ENCODE measurements around the gene FOXF2.

FOXF2 gene

DNA sequence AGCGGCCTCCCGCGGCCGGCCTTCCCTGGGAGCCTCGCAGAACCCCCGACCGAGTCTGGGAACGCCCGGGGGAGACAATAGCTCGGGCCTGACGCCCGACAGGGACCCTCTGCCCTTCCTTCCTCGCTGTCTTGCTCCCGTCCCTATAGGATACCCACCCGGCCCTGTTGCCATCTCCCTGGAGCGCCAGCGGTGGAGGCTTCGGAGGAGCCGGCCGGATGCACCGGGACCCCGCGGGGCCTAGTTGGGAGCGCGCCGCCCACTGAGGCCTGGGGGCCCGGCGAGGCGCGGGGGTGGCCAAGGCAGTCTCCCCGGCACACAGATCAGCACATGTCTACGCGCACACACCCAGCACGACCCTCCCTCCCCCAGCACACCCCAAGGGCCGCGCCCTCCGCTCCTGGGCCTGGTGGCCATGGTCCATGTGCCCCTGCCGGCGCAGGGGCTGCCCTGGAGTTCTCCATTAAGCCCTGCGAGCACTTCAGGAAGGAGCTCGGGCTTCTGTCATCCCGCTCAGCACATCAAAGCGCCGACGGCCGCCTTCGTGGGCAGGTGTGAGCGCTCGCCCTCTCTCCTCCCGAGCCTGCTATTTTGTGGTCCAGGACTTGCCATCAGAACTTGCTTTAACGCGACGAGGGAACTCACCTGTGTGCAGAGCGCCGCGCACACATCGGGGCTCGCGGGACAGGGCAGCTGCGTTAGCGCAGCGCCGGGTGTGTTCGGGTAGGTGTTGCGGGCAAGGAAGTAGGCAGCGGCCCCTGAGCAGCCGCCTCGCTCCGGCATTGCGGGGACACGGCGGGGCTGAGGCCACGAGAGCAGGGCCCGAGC lies 3.7 kb downstream of the FOXF2 start:
- DNase-seq: no peak

GRCh38 chr6:1393641-1394283 lies 4.4 kb downstream of the FOXF2 start:
- no peak for DNase-seq

DNA sequence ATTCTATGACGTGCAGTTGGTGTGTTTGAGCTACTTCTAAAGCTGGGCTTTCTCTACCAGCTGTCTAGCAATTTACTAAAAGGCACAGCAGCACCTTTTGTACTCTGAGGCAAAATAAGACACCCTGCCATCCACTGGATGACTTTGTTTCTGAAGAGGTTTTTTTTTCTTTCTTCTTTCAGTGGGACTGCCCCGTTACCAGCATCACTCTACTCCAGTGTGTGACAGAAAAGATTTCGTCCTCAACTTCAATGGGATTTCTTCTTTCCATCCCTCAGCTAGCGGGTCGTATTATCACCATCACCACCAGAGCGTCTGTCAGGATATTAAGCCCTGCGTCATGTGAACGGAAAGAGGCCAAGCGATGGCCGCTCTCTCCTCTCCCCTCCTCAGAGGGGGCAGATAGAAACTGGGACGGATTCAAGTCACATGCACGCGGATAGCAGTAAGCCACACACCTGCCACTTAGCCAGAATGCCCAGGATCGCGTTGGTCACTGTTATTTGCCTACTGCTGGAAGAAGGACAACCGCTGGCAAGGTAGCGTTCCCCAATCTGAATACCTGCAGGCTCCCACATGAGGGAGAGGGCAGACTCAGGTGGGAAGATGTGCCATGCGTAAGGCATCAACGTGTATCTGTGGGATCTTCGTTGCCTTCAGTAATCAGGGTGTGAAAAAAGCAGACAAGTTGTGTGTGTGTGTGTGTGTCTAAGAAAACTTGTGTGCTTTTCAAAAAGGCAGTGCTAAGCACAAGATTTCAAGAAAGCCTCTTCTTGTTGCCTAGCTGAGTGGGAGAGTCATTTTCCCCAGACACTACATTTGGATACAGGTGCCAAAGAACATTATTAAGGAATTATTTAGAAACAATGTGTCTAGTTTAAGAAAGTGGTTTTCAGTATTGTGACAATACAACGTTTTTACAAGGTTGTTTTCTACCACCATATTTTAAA lies 5.4 kb downstream of the FOXF2 start:
- no peak for DNase-seq

- no peak for DNase-seq
These were observed 6.1 kb downstream of the FOXF2 start for GRCh38 chr6:1395506-1395905.

DNA sequence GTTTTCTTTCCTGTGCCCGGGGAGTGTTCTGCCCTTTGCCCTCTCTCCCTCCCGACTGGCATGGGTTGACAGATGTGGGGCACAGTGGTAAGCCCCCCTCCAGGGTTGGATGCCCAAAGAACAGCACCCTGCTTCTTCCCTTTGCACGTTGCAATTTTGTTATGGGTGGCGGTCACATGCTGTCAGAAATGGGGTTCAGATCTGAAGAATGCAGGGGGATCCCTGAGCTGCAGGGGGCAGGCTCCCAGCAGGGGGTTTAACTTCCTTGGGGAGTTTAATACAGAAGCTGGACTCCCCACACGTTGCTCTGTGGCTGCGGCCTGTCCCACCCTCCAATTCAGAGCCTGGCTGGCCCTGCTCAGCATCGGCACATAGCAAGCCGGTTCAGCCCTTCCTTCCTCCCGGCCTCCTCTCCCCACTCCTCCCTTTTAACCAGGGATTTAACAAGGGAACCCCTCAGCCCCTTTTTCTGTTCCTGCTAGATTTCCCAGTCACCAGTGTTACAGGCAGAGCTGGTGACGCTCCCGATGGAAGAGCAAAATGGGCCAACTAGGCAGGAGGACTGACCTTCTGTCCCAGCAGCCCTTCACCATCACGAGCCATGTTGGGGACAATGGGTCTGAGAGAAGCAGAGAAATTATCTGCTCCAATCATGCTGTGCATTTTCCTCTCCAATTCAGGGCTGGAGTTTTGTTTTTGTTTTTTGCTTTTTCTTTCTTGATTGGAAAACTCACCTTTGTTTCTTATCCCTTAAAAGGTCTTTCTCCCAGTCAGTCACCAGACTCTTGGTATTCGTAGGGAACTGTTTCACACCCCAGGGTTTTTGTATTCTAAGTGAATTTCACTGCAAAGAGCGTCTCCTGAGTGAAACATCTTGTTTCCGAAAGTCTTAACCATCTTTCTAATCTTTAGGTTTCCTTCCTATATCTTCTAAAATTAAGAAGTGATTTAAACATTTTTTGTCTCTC lies 6.8 kb downstream of the FOXF2 start:
- DNase-seq: no peak

DNA sequence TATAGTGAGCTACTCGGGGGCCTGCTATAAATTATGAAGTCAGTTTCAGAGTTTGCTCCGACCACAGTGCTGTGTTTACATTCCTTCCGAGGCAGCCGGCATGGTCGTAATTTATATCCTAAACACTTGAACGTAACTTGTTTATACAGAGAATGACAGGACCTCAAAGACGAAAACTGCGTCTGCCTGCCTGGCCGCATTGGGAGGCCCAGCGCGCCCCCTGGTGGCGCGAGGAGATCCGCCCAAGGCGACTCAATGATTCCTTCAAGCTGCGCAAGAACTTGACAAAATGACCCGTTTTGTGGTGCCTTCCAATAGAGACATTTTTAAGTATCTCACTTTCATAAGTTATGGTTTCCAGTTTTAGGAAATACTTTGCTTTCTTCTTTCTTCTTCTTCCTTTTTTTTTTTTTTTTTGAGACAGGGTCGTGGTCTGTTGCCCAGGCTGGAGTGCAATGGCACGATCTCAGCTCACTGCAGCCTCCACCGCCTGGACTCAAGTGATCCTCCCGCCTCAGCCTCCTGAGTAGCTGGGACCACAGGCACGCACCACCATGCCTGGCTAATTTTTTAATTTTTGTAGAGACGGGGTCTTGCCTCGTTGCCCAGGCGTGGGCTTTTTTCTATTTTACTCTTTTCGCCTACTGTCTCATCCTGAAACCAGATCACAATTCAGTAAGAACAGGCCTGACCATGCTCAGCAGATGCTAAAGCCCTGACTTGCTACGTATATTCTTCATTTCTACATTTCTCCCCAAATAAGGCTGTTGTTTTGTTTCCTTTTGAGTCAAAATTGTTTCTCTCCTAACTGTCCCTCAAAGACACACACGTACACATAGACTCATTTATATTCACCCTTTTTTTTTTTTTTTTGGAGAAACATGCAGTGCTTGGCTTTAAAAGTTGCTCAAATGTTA lies 7.8 kb downstream of the FOXF2 start:
- peak; percentile 79 for DNase-seq

DNA sequence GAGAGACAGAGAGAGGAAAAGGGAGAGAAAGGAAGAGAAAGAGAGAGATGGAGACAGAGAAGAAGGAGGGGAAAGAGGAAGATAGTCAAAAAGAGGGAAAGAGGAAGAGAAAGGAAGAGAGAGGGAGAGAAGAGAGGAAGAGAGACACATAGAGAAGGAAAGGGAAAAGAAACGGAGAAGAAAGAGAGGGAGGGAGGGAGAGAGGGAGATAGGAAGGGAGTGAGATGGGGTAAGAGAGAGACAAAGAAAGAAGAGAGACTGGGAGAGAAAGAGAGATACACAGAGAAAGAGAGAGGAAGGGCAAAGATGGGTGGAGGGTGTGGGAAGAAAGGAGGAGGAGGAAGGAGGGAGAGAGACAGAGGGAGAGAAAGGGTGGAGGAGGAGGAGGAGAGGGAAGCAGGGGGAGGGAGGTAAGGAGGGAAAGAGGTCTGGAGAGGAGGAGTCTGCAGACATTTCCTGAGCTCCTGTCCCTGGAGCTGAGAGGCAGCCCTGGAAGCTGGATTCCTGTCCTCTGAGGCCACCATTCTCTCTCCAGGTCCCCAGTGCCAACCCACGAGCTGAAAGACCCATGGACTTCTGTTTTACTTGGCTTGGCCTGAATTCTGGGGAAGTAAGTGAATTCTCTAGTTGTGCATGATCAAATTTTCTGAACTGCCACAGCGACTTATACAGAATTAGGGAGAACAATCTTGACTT lies 9.9 kb downstream of the FOXF2 start:
- no peak for DNase-seq

DNA sequence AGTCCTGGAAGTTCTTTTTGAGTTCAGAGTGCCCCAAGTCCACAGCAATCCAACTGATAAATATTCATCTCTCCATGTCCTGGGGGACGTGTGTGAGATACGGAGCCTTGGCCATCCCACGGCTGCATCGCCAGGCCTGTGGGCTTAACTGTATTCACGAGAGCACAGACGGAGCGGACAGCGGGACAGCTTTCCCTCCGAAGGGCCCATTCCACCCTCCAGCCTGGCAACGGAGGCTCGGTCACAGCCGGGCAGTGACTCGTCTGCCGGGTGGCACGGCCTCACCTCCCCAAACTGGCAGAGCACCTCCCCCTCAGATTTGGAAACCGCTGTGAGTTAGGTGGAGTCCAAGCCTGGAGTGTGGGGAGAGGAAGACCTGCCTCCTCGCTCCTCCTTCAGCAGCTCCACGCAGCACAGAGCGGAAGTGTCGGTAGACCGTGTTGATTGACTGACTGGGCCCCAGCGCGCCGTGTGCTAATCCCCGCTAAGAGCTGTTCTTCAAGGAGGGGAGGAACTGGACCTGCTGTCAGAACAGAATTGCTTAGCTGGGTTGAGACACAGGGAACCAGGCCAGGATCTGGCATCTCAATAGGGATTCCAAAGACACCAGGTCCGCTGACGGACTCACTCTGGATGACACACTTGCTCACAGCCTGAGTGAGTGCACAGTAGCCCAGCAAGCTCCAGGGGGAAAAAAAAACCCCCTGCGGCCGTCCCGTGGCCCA lies 10.9 kb downstream of the FOXF2 start:
- no peak for DNase-seq

DNA sequence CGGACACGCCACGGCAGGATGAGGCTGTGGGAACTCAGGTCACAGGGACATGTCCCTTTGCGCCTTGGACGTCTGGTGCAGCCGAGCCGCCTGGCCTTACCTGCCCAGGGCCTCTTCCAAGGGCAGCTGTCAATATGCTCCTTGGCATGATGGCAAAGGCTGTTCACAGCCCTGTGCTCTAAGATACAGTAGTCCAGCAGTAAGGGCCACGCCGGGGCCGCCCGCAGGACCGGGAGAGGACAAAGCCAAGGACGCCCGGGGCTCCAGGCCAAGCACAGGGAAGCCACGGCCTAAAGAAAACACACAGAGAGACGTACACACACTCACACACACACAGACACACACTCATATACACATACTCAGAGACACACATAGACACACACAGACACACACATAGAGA lies 13.0 kb downstream of the FOXF2 start:
- no peak for DNase-seq

DNA sequence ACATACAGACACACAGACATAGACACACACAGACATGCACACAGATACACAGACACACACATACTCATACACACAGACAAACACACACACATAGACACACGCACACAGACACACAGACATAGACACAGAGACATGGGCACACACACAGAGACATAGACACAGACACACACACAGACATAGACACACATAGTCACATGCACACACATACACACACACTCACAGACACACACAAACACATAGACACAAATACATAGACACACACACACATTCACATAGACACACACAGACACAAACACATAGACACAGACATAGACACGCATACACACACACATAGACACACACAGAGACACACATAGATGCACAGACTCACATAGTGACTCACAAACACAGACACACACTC lies 13.5 kb downstream of the FOXF2 start:
- DNase-seq: no peak

DNA sequence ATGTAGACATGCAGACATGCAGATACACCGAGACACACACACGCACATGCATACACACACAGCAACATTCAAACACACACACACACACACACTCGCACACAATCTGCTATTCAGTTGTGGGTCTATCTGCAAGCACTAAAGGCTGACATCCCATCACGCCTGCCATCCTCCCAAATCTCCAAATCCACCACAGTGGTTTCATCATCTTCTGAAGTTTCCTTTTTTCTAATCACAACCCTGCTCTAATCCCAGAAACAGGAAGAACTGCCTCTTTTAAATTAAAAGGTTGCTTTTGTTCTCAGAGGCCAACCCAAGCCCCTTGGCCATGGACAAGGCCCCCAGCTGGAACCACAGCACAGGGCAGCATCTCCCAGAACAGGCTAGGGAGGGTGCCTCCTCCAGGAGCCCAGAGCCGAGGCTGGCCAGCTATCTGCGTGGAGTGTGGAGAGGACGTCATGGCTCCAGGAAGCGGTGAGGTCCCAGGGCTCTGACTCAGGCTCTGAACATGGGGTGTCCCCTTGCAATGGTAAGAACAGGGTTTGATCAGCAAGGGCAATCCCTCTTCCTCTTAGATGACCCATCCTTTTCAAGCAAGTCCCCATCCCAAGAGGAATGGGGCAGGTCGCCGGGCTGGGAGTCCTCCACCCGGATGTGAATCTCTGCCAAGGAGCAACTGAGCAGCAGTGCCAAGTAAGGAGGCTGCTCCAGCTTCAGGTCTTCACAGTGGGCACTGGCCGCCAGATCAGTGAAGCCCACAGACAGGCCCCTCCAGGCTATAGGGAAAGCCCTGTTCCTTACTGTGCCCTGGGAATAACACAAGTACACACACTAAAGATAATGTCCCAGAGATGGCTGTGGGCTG lies 14.7 kb downstream of the FOXF2 start:
- no peak for DNase-seq

DNA sequence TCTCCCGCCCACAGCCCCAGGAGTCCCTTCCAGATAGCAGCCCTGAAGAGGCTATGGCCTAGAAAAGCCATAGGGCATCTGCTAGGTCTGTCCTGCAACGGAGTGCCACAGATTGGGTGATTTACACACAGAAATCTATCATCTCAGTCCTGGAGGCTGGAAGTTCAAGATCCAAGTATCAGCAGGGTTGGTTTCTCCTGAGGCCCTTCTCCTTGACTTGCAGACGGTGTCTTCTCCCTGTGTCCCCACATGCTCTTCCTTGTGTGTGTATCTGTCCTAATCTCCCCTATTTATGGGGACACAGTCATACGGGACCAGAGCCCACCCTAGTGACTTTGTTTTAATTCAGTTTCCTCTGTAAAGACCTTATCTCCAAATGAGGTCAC lies 15.3 kb downstream of the FOXF2 start:
- DNase-seq: no peak

DNA sequence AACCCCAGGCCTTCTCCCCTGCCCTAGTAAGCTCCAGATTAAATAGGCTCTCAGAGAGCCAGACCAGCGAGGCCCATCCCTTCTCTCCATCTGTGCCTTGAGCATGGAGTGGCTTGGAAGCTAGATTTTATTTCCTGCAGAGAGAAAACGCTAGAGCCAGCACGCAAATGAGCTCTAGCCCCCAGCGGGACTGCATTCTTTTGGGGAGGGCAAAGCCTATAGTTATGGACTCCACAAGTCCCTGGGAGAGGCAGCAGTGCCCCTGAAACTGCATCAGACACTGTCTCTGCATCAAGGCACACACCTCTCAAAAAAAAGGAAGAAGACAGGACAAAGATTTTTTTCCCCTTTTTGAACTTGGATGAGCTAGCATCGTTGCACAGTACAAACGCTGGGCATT lies 15.8 kb downstream of the FOXF2 start:
- DNase-seq: no peak

DNA sequence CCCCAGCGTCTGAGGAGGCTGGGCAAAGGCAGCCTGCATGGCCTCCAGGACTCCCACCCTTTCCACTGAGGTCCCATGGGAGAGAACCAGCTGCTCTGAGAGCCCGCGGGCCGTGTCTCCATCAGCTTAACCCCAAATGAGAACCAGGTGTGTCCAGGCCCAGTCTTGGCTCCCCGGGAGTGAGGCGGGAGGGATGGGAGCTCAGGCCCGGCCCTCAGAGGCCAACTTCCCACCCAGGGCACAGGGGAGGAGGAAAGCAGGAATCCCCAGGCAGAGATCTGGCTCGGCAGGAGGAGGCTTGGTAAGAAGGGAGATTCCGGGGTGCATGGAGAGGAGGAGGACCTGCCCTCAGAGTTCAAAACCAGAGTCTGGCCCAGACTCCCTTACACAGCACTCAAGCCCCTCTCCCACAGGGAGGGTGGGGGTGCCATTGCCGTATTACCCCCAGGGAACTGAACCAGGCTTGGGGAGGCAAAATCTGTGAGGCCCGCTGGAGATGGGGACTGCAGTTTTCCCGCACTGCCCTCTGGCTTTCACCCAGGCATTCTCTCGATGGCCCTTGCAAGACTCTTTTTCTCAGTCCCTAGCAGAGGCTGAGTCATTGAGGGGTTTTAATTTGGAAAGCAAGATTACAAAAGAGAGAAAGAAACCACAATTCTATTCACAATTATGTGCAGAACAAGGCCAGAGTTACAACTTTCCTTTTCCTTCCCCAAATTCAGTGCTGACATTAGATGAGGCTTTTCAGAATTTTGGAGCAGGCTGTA lies 17.1 kb downstream of the FOXF2 start:
- no peak for DNase-seq

DNA sequence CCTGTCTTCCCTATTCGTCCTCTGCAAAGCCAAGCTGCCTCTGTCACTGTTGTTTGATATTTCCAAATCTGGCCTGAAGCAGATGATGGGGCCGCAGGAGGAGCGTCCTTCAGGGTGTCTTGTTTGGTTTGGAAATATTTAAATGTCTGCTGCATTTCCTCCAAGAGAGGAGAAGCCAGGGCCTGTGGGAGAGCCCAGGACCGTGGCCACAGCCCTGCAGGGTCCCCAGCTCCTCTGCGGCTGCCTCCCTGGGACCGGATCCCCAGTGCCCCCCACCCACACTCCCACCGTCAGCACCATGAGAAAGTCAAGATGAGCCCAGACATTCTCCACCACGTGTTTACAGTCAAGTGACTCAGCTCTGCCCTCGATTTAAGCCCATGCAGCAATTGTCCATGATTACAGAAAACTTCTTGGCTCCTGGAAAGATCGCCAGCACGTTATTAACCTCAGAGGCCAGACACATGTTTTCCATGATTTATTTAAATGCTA lies 18.2 kb downstream of the FOXF2 start:
- no peak for DNase-seq

GRCh38 chr6:1409774-1410465 lies 20.5 kb downstream of the FOXF2 start:
- no peak for DNase-seq

DNA sequence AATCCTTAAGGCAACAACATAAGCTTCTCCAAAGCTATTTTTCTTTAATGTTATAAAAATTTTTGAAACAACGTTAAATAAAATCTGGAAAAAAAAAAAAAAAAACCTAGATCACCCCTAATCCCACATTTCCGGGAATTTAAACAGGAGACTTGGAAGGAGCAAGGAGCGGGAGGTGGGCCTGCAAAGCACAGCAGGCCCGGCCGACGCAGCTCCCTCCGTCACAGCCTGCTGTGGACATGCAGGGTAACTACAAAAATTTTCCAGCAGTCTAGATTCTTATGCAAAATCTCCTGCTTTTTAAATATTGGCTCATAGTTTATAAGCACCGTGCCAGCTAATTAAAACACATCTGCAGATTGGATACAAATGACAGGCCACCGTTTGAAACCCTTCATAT lies 23.5 kb downstream of the FOXF2 start:
- no peak for DNase-seq
